ENCODE results near the gene ZFP64. TPM values are rescaled to one million over a fixed set of nuclear protein-coding genes. Genes with fewer than 3 reads are reported as not detected.

ZFP64 gene
- total RNA-seq, 4 donors from 2014 or later: 13.2 to 16.3 (median 13.4) TPM

GRCh38 chr20:52168116-52168515 lies 23.5 kb downstream of the ZFP64 start:
- Histone ChIP-seq H3K4me3 (replicated peaks in 1 of 3) (no peak overlapping the region), H3K4me1 (no peaks in the 10 kb centered on the region), H3K27me3 (no peaks in the 10 kb centered on the region), H3K9me3 (no peaks in the 10 kb centered on the region), H3K36me3 (peaks cover 0 to 13% of the 10 kb centered on the region in 2 donors), H3K27ac (no peak overlapping the region)
- no peak for TF ChIP-seq POLR2A (IDR thresholded peaks at IDR 0.05)
- TF ChIP-seq, protein P1, sequence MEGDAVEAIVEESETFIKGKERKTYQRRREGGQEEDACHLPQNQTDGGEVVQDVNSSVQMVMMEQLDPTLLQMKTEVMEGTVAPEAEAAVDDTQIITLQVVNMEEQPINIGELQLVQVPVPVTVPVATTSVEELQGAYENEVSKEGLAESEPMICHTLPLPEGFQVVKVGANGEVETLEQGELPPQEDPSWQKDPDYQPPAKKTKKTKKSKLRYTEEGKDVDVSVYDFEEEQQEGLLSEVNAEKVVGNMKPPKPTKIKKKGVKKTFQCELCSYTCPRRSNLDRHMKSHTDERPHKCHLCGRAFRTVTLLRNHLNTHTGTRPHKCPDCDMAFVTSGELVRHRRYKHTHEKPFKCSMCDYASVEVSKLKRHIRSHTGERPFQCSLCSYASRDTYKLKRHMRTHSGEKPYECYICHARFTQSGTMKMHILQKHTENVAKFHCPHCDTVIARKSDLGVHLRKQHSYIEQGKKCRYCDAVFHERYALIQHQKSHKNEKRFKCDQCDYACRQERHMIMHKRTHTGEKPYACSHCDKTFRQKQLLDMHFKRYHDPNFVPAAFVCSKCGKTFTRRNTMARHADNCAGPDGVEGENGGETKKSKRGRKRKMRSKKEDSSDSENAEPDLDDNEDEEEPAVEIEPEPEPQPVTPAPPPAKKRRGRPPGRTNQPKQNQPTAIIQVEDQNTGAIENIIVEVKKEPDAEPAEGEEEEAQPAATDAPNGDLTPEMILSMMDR (IDR thresholded peaks at IDR 0.05): no peak
- WGBS, 2 donors: 80 to 94% methylated on average over 1 of the region's 1 CpG
- DNase-seq: no peak
- intact Hi-C loops (cut with DNase I): no loop called here

DNA sequence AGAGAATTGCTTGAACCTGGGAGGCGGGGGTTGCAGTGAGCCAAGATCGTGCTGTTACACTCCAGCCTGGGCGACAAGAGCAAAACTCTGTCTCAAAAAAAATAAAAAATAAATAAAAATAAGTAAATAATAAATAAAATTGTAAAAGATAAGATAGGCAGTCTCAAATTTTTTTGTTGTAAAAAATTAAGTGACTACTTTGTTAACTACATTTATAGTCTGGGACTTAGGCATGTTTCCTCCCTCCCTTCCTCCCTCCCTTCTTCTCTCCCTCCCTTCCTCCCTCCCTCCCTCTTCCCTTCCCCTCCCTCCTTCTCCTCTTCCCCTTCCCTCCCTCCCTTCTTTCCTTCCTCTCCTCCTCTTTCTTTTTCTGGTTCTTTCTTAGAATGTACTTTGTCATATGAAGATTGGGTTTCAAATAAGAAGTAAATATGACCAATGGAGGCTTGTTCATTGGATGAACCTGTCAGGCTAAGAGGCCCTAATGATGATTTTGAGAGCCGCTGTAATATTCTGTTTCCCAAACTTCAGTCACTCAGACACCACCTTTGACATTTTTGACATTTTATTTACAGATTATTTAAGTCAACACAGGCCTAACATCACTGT lies 24.2 kb downstream of the ZFP64 start:
- no peak overlapping the region for H3K27ac ChIP-seq
- no peak overlapping the region for H3K4me3 ChIP-seq (replicated peaks in 1 of 3)
- intact Hi-C loops (cut with DNase I): no loop called here
- H3K4me1 ChIP-seq: no peaks in the 10 kb centered on the region
- no peaks in the 10 kb centered on the region for H3K9me3 ChIP-seq
- DNase-seq: no peak
- WGBS, 2 donors: 97 to 98% methylated on average over 4 of the region's 4 CpGs
- TF ChIP-seq, protein P1 (IDR thresholded peaks at IDR 0.05): no peak
- no peak for TF ChIP-seq POLR2A (IDR thresholded peaks at IDR 0.05)
- H3K36me3 ChIP-seq: peaks cover 0 to 13% of the 10 kb centered on the region in 2 donors
- no peaks in the 10 kb centered on the region for H3K27me3 ChIP-seq

GRCh38 chr20:52166150-52166549 lies 25.4 kb downstream of the ZFP64 start:
- intact Hi-C loops (cut with DNase I): no loop called here
- no peak for DNase-seq
- Histone ChIP-seq H3K27me3 (no peaks in the 10 kb centered on the region), H3K27ac (no peak overlapping the region), H3K9me3 (no peaks in the 10 kb centered on the region), H3K4me3 (replicated peaks in 1 of 3) (no peak overlapping the region), H3K36me3 (peaks cover 0 to 13% of the 10 kb centered on the region in 2 donors), H3K4me1 (no peaks in the 10 kb centered on the region)
- TF ChIP-seq POLR2A (IDR thresholded peaks at IDR 0.05): no peak
- TF ChIP-seq, protein P1 (IDR thresholded peaks at IDR 0.05): no peak
- WGBS, 2 donors: 91 to 92% methylated on average over 1 of the region's 1 CpG

DNA sequence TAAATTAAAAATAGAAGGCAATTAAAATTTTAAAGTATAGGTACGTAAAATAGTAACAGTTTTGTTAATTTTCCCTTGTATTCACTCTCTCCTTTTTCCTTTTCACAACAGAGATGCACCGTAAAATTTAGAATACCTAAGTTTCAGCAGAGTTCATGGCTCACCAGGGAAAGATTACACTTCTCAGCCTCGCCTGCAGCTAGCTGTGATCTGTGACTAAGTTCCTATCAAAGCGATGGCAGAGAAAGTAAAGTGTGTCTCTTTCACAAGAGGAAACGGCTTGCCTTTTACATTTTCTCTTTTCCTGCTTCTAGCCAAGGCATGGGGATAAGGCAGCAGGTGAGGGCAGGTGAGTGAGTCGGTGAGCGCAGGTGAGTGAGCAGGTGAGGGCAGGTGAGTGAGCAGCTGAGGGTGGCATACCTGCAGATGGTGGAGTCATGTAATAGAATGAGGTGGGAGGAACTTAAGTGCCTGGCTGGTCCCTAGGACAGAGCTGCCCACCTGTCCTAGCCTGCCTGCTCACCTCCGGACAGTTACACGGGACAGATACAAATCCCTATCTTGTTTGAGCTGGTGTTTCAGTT lies 30.9 kb downstream of the ZFP64 start:
- peaks cover 22 to 31% of the 10 kb centered on the region in 2 donors for H3K36me3 ChIP-seq
- H3K27me3 ChIP-seq: no peaks in the 10 kb centered on the region
- 74 to 80% methylated on average over 9 of the region's 9 CpGs for whole genome bisulfite sequencing, 2 donors
- peak; percentile 39 to 50 for DNase-seq
- intact Hi-C loops (cut with DNase I): no loop called here
- no peaks in the 10 kb centered on the region for H3K4me1 ChIP-seq
- no peak for TF ChIP-seq POLR2A (IDR thresholded peaks at IDR 0.05)
- no peak overlapping the region for H3K27ac ChIP-seq
- no peak overlapping the region for H3K4me3 ChIP-seq (replicated peaks in 1 of 3)
- H3K9me3 ChIP-seq: no peaks in the 10 kb centered on the region

DNA sequence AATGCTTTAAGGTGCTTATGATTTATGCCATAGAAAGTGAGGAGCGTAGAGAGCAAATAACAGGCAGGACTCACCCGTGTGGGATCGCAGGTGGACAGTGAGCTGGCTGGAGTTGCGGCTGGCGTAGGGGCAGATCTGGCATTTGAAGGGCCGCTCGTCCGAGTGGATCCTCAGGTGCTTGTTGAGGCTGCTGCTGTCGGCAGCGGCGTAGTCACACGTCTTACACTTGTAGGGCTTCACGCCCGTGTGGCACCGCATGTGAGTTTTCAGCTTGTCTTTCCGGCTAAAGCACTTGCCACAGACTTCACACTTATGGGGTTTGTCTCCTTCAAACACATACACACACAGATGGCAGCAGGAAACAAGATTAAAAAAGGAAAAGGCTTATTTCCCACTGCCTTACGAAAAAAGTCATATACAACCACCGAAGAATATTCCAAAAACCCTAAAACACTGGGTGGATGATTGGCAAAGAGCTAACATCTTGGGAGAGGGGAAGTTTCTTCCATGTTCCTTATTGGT lies 31.5 kb downstream of the ZFP64 start:
- DNase-seq: no peak
- H3K4me1 ChIP-seq: no peaks in the 10 kb centered on the region
- H3K9me3 ChIP-seq: no peaks in the 10 kb centered on the region
- no peak overlapping the region for H3K4me3 ChIP-seq (replicated peaks in 1 of 3)
- WGBS, 2 donors: 94 to 97% methylated on average over 18 of the region's 18 CpGs
- peaks cover 22 to 25% of the 10 kb centered on the region in 2 donors for H3K36me3 ChIP-seq
- H3K27me3 ChIP-seq: no peaks in the 10 kb centered on the region
- TF ChIP-seq, protein P1 (IDR thresholded peaks at IDR 0.05): no peak
- no peak for TF ChIP-seq POLR2A (IDR thresholded peaks at IDR 0.05)
- H3K27ac ChIP-seq: no peak overlapping the region
- intact Hi-C loops (cut with DNase I): no loop called here

Data from thyroid gland (tissue), 4 donors.